Skin epidermis (tissue), 12 donors: Measurements from ENCODE around the gene ZNF622.
"Not testable (repeated sequence)": the region's sequence is repeated elsewhere in the genome, so short reads cannot be mapped to it uniquely, and the experiment has no call there.

ENCODE experiments used
- H3K27ac ChIP-seq, 21 experiments: fragments of 200-600 bp; sonication (generic) in 11 of 21; one replicate each; pipeline ENCODE4 v1.5.0; 2020; ENCODE audit warnings: mild to moderate bottlenecking in 3 of 21, inconsistent platforms in 2 of 21, moderate library complexity in 2 of 21
- H3K4me3 ChIP-seq, 7 experiments: fragments of 200-600 bp; sonication (generic) in 2 of 7; one replicate each; pipeline ENCODE4 v1.5.0; 2020; ENCODE audit warnings: inconsistent platforms in 2 of 7, mild to moderate bottlenecking in 2 of 7, moderate library complexity in 1 of 7

The ZNF622 gene

DNA sequence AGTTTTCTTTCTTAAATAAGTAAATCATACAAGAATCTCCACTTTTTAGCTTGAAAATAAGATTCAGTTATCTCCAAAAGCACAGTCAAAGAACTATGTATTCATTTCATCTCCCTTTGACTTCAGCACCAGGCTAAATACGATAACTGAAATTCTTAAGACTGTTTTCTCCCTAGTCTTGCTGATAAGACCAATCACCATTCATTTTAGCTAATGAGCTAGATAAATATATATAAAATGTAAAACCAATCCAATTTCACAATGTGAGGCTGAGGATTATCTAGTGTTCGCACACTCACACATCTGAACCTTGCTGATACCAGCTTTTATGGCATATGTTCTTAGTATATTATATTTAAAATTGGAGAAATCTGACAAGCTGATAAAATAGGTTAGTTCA is 17.3 kb upstream of the ZNF622 start:
- Histone ChIP-seq H3K4me3 (no peak overlapping the region), H3K27ac (no peak overlapping the region)

DNA sequence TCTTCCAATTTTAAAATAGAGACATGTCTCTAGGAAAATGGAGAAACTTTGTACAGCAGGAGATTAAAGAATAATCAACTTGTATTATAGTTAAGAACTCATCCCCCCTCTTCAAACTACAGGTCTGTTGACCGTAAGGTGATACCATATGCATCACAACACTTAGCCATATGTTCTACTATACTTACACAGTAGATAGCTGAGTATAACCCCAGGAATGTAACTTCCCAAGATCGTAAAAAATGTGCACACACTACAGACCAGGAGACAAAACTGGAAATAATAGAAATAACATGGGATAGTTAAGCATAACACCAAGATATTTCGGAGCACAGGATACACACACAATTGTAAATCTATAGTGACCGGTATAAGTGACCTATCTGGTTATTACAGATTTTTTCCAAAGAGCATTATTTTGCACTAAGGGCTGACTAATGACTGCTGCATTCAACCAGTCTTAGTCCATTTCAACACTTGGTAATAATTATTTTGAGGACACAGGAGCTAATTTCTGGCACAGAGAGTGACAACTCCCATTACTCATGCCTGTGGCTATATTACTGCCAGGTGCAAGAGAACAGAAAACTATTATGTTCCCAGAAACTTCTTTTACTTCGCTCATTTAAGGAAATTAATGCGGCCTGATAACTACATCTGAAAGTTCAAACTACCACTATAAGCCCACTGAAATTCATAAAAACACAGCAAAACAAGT is 15.4 kb upstream of the ZNF622 start:
- no peak overlapping the region for H3K4me3 ChIP-seq
- H3K27ac ChIP-seq: no peak overlapping the region

DNA sequence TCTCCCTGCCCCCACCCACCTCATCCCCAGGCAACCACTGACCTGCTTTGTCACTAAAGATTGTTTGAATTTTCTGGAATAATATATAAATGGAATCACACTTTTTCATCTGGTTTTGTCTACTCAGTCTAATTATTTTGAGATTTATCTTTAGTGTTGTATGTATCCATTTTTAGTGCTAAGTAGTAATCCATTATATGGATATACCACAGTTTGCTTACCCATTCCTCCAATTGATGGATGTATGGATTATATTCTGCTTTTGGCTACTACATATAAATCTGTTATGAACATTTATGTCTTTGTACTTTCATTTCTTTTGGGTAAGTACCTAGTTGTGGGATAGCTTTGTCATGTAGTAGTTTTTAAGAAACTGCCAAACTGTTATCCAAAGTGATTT is 14.5 kb upstream of the ZNF622 start:
- H3K4me3 ChIP-seq: no peak overlapping the region
- H3K27ac ChIP-seq: no peak overlapping the region

DNA sequence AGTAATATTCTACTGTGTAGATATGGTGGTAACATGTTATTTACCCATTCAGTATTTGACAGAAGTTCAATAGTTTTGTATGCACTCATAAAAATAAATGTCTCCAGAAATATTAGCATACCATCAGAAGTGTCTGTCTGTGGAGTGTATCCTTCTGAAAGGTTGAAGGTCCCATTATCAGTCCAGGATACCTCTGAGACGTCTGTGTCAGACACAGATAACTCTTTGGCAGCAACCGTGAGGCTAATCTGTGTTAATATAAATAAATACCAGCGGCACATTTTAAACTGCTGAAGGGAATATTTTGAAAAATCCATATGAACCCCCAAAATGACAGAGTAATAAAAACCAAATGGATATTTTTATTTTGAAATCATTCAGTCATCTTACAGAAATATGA is 11.9 kb upstream of the ZNF622 start:
- no peak overlapping the region for H3K4me3 ChIP-seq

DNA sequence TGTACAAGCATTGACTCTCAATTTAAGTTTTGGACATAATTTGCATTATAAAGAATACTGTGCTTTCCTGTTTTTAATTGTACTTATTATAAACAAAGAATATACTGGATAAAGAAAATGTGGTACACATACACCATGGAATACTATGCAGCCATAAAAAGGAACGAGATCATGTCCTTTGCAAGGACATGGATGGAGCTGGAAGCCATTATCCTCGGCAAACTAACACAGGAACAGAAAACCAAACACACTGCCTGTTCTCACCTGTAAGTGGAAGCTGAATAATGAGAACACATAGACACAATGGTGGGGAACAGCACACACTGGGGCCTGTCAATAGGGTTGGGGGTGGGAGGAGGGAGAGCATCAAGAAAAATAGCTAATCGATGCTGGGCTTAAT is 10.8 kb upstream of the ZNF622 start:
- H3K27ac ChIP-seq, H3K4me3 ChIP-seq: not testable (repeated sequence)

More for the DNA sequence above, 11.9 kb upstream of the ZNF622 start:
- no peak overlapping the region for H3K27ac ChIP-seq

DNA sequence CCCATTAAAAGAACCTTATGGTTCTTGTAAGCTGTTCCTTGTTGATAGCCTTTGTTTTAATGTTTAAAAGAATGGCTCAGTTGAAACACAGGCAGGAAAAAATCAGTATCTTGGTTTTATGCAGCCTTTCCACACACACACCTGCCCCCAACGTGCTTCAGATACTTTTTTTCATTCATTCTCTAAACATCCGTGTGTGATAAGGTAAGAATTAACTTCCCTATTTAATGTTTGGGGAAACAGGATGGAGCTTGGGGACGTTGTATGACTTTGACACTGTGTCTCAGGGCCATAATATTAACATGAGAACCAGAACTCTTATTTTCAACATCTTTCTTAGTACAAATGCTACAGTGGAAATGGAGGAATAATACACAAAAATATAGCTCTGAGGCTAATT is 5.8 kb upstream of the ZNF622 start:
- Histone ChIP-seq H3K27ac (no peak overlapping the region), H3K4me3 (no peak overlapping the region)

DNA sequence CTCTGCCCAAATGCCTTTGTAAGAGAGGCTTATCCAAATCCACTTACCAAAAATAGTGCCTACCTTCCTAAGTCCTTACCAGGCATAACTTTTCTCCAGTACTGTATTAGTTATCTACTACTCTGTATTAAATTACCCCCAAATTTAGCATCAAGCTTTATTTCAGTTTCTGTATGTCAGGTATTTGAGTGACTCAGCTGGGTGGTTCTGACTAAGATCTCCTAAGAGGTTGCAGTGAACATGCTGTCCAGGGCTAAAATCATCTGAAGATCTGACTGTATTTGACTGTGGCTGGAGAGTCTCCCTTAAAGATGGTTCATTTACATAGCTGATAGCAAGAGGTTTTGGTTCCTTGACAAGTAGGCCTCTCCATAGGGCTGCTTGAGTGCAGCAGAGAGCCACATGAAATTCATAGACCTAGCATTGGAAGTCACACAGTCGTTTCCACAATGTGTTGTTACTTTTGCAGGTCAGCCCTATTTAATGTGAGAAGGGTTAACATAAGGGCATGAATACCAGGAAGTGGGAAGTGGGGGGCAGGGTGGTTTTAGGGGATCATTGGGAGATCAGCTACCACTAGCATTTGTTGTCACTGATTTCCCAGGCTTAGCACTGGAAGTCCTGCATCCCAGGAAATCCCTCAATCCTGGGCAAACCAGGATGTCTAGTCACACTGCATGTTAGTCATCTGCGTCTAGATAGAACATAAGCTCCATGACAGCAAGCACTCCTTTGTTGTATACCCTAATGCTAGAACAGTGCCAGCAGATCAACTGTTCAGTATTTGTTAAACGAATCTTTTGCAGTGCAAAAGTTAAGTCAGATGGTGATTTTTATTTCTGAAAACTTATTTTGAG is 2.0 kb upstream of the ZNF622 start:
- Histone ChIP-seq H3K4me3 (no peak overlapping the region), H3K27ac (peak overlapping the region in 2 of 21 experiments; percentile 25 to 93)

DNA sequence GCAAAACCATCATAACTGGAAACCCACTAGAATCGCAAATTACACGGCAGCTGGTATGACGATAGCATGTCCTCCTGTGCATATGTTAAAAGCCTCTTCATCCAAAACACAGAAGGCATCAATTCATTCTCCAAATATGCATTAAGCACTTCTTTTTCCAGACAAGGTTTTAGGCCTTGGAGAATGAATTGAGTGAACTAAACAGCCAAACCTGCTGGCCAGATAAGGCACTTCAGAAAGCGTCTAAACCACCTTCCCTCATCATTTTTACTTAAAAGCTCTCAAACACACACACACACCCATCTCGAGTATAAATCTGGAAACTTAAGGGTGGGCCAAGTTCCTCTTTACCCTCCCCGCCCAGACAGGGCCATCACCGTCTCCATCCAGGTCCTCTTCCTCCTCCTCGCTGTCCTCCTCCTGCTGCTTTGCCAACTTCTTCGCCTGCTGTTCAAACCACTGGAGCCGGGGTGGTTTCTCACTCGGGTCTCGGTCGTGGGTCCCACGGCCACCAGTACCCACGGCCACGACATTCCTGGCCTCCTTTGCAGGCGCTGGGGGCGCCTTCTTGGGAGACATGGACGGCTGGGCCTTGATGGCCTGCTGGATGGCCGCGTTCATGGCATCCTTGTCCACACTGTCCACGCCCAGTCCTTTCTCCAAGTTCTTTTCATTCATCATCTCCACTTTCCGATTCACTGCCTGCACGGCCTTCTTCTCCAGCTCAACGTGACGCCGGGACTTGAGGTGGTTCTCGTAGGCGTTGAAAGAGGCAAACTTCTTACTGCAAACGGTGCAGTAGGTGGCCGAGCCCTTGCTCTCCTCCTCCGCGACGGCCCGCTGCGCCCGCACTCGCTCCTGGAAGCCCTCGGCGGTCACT is 696 bp downstream of the ZNF622 start:
- Histone ChIP-seq H3K4me3 (peak overlapping the region; percentile 69 to 99 (median 89)), H3K27ac (peak overlapping the region; percentile 45 to 95 (median 88))

DNA sequence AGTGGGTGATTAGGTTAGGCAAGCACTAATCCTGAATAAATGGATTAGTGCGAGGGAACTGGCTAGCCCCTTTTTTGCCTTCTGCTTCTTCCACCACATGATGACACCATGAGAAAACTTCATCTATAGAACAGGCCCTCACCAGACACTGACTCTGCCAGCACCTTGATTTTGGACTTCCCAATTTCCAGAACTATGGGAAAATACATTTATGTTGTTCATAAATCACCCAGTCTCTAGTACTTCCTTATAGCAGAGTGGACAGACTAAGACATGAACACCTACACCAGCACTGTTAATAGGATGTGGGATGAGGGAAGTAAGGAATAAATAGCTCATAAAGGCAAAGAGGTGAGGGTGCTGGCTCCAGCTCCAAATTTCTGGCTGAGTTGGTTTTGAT is 1.4 kb downstream of the ZNF622 start:
- H3K27ac ChIP-seq: peak overlapping the region in 3 of 21 experiments; percentile 82 to 93 (median 89)

DNA sequence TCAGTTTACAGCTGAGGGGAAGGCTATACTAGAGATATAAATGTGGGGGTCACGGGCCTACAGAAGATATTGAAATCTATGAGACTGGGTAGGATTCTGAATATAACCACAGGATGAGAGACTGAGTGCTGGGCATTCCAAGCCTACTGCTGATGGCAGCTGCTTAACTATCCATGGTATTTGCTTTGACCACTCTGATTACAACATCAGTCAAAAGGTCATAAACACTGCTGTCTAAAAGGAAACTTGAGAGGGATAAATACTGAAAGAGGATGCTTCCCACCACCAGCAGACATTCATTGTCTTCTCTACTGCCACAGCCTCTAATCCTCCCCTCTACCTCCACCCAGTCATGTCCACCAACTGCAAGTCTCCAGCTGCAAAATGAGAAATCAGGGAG is 3.8 kb downstream of the ZNF622 start:
- Histone ChIP-seq H3K27ac (no peak overlapping the region), H3K4me3 (no peak overlapping the region)

More for the DNA sequence above, 1.4 kb downstream of the ZNF622 start:
- peak overlapping the region; percentile 69 to 99 (median 89) for H3K4me3 ChIP-seq

DNA sequence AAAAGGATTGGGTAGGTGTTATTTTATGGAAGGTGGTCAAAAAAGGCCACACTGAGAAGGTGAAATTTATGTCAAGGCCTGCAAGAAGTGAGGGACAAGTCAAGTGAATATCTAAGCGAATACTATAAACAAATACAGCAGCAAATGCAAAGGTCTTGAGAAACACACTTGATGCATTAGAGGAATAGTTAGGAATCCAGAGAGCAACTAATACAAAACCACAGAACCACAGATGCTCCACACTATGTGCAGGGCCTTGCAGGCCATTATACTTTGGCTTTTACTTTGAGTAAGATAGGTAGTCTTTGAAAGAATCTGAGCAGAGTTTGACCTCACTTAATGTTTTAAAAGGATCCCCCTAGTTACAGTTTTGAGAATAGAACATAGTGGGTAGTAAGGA is 4.6 kb downstream of the ZNF622 start:
- Histone ChIP-seq H3K4me3 (no peak overlapping the region), H3K27ac (no peak overlapping the region)

DNA sequence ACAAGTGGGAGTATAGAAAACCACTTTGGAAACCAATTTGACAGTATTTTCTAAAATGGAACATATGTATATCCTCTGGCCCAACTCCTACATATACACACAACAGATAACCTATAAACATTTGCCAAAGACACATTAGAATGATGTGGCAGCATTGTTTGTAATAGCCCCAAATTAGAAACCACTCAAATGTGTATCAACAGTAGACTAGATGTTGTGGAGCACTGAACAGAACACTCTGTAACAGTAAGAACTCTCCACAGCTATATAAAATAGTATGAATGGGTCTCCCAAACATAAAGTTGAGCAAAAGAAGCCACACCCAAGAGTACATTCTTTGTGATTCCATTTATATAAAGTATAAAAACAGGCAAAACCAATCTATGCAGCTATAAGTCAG is 6.1 kb downstream of the ZNF622 start:
- Histone ChIP-seq H3K27ac (no peak overlapping the region), H3K4me3 (no peak overlapping the region)

DNA sequence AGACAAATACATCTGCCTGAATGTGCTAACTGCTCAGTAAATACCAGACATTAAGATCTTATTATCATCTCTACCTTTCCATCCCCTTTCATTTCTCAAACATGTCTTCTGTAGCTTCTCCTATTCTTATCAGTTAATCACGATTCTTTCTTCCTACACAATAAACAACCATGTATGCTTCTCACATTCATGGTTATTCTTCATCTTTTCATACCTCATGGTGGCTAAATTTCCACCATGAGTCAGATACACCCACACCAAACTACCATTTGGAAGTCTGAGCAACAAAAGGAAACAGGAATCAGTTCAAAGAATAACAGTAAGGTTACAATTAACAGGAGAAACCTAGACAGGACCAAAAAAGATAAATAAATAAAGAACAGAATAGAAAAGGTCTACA is 7.7 kb downstream of the ZNF622 start:
- Histone ChIP-seq H3K4me3 (no peak overlapping the region), H3K27ac (no peak overlapping the region)

DNA sequence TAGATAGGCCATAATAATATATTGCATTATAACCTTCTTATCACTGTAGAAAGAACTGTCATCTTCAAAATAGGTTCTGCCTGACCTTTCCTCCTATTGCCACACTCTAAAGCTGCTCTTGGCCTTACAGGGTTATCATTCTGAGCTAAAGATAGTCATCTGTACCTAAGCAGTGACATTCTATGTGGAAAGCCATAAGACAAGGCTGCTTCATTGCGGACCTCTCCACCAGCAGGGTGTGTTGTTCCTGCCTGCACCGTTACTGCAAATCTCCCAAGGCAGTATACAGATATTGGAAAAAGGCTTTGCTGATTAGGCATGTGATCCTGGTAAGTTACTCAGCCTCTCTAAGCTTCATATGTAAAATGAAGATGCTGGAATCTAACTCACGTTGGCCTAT is 8.1 kb downstream of the ZNF622 start:
- Histone ChIP-seq H3K27ac (peak overlapping the region in 1 of 21 experiments; percentile 40), H3K4me3 (no peak overlapping the region)

DNA sequence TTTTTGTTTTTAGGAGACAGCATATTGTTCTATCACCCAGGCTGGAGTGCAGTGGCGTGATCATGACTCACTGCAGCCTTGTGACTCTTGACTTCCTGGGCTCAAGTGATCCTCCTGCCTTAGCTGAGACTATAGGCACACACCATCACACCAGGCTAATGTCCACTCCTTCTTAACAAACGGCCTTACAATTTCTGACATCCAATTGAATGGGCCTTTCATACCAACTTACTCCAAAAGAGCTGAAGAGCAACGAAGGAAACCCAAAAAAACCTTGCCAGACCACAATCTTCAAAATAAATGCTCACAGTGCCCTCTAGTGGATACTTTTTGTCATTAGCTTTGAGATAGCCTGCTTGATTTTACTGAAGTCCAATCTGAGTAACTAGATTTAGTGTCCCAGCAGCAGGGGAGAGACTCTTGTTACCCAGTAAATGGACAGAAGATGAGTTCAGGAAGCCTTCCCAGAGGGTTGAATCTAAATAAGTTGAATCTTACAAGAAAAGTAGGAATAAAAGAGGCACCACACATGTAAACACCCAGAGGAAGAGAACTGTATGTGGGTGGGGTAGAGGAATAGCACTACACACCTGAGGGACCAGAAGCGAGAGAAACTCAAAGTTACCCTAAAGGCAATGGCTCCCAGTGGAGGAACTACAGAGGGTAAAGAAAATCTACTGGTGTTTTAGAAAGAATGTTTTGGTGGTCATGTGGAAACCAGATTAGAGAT is 9.3 kb downstream of the ZNF622 start:
- H3K4me3 ChIP-seq: no peak overlapping the region
- peak overlapping the region in 8 of 21 experiments; percentile 2 to 70 (median 48) for H3K27ac ChIP-seq

DNA sequence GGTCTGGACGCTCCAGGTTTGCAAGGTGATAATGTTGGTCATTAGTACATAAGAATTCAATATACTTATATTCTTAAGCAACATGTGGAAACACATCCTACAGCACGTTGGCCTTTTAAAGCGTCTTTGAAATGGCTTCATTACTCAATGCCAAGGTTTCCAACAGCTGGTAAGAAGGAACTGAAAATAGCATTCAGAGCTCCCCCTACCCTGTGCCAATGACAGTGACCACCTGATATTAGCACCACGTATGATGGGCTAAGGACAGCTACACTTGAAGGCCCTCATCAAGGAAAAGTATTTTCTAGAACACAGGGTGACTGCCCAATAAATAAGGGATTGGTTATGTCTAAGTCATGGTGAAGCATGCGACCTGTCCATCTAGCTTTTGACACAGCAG is 9.9 kb downstream of the ZNF622 start:
- H3K27ac ChIP-seq: peak overlapping the region in 6 of 21 experiments; percentile 1 to 70 (median 48)

DNA sequence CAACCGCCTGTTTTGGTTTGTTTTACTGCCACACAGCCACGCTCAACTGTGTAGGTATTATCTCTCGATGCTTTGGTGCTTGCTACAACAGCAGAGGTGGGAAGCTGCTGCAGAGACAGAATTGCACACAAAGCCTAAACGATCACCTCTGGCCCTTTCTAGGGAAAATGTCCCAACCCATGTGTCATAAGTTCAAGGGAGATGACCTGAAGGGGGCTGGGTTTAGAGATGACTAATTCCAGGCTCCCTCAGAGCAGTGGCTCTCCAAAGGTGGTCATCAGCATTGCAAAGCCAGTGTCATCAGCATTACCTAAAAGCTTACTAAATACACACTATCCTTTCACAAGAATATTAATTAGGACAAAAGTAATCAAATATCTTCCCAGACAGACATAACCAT is 10.9 kb downstream of the ZNF622 start:
- Histone ChIP-seq H3K27ac (no peak overlapping the region), H3K4me3 (no peak overlapping the region)

More for the DNA sequence above, 9.9 kb downstream of the ZNF622 start:
- H3K4me3 ChIP-seq: no peak overlapping the region

DNA sequence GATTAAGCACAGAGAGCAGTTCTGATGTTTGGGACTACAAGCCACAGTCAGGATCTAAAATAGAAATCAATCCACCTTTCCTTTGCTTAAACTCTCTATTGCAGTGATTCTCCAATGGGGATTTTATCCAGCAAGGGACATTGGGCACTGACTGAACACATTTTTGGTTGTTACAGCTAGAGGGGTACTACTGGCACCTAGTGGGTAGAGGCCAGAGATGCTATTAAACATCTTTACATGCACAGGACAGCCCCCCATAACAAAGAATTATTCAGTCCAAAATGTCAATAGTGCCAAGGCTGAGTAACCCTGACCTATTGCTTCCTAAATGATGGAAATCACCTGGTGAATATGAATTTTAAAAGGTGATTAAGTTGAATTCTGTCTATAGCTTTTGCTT is 12.0 kb downstream of the ZNF622 start:
- Histone ChIP-seq H3K27ac (no peak overlapping the region), H3K4me3 (no peak overlapping the region)

DNA sequence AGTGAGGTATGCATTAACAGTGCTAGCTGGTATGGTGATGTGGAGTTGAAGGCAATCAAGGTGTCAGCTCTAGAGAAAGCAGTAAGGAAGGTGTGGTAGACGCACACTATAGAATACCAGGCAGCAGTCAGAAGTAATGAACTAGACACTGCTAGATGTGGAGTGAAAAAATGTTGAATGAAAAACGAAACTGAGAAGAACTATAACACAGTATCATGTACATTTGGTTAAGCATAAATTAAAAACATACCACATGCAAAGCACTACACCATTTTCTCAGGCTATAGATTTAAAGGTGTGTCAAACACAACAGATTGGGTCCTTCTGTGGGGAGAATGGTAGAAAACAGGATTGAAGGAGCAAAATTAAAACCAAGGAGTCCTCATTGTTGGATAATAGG is 15.4 kb downstream of the ZNF622 start:
- Histone ChIP-seq H3K27ac (no peak overlapping the region), H3K4me3 (no peak overlapping the region)
